H1 (cell line): ENCODE data around the gene ABCD1. TPM values are rescaled to one million over a fixed set of nuclear protein-coding genes. Genes with fewer than 3 reads are reported as not detected.

Experiments
- ASH2L ChIP-seq: fragments of 200-600, 300-600 bp; sonication (generic); IDR thresholded peaks from one replicate; pipeline ENCODE4 v1.7.1; 2017; ENCODE audit warnings: low read length
- JUND ChIP-seq: IDR thresholded peaks from 2 replicates; pipeline ENCODE4 v1.6.1; 2011; ENCODE audit warnings: mild to moderate bottlenecking, improper control_type of control experiment, low read length
- KDM1A ChIP-seq: fragments of 200-600, 300-600 bp; sonication (generic); IDR thresholded peaks from 2 replicates; pipeline ENCODE4 v1.7.1; 2016; ENCODE audit warnings: mild to moderate bottlenecking, low read length, borderline replicate concordance
- NANOG ChIP-seq: IDR thresholded peaks from 2 replicates; pipeline ENCODE4 v1.6.1; 2011; ENCODE audit warnings: low read length, low read depth, mild to moderate bottlenecking, inconsistent platforms; ENCODE audit not compliant: insufficient read depth, poor library complexity, severe bottlenecking
- RFX5 ChIP-seq: IDR thresholded peaks from 2 replicates; pipeline ENCODE4 v1.6.1; 2011; ENCODE audit warnings: low read depth, low read length, improper control_type of control experiment, borderline replicate concordance
- RNF2 ChIP-seq: fragments of 200-900, 300-1000 bp; sonication (generic); IDR thresholded peaks from 2 replicates; pipeline ENCODE4 v1.7.1; 2016; ENCODE audit warnings: borderline replicate concordance, low read depth, mild to moderate bottlenecking, antibody characterized with exemption, low read length; ENCODE audit not compliant: poor library complexity, severe bottlenecking; ENCODE audit errors: missing control alignments
- TEAD4 ChIP-seq: IDR thresholded peaks from 2 replicates; pipeline ENCODE4 v1.6.1; 2012; ENCODE audit warnings: low read depth, low read length, inconsistent platforms, mixed read lengths
- polyA plus RNA-seq, 7 experiments: library from polyadenylated mRNA; depleted of rRNA in 3 of 7; stranded (reverse) in 5 of 7; unstranded in 2 of 7; fragments of >200 nt in 5 of 7; fragments of 200-250 nt in 2 of 7; gene quantifications; 1 replicate in 5 of 7; 2 replicates in 1 of 7; 4 replicates in 1 of 7; pipeline versions ENCODE4 v1.2.1 to v1.2.3, GENCODE V29; 2011 to 2013; ENCODE audit warnings: missing spikeins in 2 of 7, mixed read lengths in 2 of 7
- total RNA-seq: library from RNA; stranded (reverse); fragmentation: NEBNext Ultra II Directional; extraction: Animal tissue kit (Norgen Biotek cat#: 25700); gene quantifications from 2 replicates; pipeline ENCODE4 v1.2.1, GENCODE V29; 2021
- TF ChIP-seq, protein P1 (sequence below): fragments of 300-600 bp; sonication (generic); IDR thresholded peaks from 2 replicates; pipeline ENCODE4 v1.7.1; 2012; ENCODE audit warnings: low read length, moderate library complexity, mild to moderate bottlenecking, inconsistent platforms; ENCODE audit not compliant: insufficient replicate concordance

Gene ABCD1
- total and polyA plus RNA-seq, 2 of the 8 experiments (the other 6 are each of a cell fraction or from before 2014, with no cell fraction given), result 3.1 to 6.6 TPM

DNA sequence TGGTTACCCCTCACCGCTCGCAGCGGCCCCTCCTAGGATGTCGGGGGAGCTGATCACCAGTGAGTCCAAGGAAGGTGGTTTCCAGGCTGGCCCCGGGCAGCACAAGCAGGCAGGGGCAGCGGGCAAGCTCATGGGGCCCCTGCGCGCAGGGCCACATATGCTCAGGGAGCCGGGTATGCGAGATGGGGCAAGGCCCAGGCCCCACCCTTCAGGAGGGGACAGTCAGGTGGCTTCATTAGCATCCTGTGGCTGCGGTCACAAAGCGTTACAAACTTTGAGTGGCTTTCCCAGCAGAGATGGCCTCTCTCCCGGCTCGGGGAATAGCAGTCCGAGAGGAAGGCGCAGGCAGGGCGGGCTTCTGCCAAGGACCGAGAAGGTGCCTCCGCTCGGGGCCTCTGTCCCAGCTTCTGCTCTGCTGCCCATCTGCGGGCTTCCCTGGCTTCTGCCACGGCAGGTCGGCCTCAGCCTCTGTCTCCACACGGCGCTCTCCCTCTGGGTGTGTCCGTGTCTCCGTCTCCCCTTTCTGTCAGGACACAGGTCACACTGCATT, 13.5 kb downstream of the ABCD1 start (continued):
- no peak for TF ChIP-seq RFX5
- TF ChIP-seq RNF2, result no peak
- TF ChIP-seq, protein P1, sequence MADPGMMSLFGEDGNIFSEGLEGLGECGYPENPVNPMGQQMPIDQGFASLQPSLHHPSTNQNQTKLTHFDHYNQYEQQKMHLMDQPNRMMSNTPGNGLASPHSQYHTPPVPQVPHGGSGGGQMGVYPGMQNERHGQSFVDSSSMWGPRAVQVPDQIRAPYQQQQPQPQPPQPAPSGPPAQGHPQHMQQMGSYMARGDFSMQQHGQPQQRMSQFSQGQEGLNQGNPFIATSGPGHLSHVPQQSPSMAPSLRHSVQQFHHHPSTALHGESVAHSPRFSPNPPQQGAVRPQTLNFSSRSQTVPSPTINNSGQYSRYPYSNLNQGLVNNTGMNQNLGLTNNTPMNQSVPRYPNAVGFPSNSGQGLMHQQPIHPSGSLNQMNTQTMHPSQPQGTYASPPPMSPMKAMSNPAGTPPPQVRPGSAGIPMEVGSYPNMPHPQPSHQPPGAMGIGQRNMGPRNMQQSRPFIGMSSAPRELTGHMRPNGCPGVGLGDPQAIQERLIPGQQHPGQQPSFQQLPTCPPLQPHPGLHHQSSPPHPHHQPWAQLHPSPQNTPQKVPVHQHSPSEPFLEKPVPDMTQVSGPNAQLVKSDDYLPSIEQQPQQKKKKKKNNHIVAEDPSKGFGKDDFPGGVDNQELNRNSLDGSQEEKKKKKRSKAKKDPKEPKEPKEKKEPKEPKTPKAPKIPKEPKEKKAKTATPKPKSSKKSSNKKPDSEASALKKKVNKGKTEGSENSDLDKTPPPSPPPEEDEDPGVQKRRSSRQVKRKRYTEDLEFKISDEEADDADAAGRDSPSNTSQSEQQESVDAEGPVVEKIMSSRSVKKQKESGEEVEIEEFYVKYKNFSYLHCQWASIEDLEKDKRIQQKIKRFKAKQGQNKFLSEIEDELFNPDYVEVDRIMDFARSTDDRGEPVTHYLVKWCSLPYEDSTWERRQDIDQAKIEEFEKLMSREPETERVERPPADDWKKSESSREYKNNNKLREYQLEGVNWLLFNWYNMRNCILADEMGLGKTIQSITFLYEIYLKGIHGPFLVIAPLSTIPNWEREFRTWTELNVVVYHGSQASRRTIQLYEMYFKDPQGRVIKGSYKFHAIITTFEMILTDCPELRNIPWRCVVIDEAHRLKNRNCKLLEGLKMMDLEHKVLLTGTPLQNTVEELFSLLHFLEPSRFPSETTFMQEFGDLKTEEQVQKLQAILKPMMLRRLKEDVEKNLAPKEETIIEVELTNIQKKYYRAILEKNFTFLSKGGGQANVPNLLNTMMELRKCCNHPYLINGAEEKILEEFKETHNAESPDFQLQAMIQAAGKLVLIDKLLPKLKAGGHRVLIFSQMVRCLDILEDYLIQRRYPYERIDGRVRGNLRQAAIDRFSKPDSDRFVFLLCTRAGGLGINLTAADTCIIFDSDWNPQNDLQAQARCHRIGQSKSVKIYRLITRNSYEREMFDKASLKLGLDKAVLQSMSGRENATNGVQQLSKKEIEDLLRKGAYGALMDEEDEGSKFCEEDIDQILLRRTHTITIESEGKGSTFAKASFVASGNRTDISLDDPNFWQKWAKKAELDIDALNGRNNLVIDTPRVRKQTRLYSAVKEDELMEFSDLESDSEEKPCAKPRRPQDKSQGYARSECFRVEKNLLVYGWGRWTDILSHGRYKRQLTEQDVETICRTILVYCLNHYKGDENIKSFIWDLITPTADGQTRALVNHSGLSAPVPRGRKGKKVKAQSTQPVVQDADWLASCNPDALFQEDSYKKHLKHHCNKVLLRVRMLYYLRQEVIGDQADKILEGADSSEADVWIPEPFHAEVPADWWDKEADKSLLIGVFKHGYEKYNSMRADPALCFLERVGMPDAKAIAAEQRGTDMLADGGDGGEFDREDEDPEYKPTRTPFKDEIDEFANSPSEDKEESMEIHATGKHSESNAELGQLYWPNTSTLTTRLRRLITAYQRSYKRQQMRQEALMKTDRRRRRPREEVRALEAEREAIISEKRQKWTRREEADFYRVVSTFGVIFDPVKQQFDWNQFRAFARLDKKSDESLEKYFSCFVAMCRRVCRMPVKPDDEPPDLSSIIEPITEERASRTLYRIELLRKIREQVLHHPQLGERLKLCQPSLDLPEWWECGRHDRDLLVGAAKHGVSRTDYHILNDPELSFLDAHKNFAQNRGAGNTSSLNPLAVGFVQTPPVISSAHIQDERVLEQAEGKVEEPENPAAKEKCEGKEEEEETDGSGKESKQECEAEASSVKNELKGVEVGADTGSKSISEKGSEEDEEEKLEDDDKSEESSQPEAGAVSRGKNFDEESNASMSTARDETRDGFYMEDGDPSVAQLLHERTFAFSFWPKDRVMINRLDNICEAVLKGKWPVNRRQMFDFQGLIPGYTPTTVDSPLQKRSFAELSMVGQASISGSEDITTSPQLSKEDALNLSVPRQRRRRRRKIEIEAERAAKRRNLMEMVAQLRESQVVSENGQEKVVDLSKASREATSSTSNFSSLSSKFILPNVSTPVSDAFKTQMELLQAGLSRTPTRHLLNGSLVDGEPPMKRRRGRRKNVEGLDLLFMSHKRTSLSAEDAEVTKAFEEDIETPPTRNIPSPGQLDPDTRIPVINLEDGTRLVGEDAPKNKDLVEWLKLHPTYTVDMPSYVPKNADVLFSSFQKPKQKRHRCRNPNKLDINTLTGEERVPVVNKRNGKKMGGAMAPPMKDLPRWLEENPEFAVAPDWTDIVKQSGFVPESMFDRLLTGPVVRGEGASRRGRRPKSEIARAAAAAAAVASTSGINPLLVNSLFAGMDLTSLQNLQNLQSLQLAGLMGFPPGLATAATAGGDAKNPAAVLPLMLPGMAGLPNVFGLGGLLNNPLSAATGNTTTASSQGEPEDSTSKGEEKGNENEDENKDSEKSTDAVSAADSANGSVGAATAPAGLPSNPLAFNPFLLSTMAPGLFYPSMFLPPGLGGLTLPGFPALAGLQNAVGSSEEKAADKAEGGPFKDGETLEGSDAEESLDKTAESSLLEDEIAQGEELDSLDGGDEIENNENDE, result no peak
- no peak for TF ChIP-seq KDM1A
- TF ChIP-seq JUND, result no peak
- no peak for TF ChIP-seq NANOG
- TF ChIP-seq ASH2L, result no peak
- TF ChIP-seq TEAD4, result no peak
